B cell (primary cell): Measurements from ENCODE around the gene PWWP2B.
"Not testable (repeated sequence)": the region's sequence is repeated elsewhere in the genome, so short reads cannot be mapped to it uniquely, and the experiment has no call there.

Source experiments
- CTCF ChIP-seq: fragments of 200-600 bp; IDR thresholded peaks from one replicate; pipeline ENCODE4 v1.8.0; 2022; ENCODE audit warnings: antibody characterized with exemption, mild to moderate bottlenecking
- EZH2 ChIP-seq: IDR thresholded peaks from 2 replicates; pipeline ENCODE4 v1.6.1; 2012; ENCODE audit warnings: borderline replicate concordance, low read depth, mild to moderate bottlenecking, moderate library complexity, low read length; ENCODE audit not compliant: insufficient read depth, poor library complexity, severe bottlenecking

GRCh38 chr10:132379026-132379425, 18.0 kb upstream of the PWWP2B start:
- not testable (repeated sequence) for TF ChIP-seq CTCF, EZH2
